ENCODE data around the gene NSUN4. TPM values are rescaled to one million over a fixed set of nuclear protein-coding genes. Genes with fewer than 3 reads are reported as not detected.

Gene NSUN4
- total and polyA plus RNA-seq, 9 of the 15 experiments (the other 6 are each of a cell fraction or from before 2014, with no cell fraction given) = 33.4 to 60.2 (median 46.3) TPM

GRCh38 chr1:46409063-46409372 is 68.4 kb downstream of the NSUN4 start (continued):
- TF ChIP-seq E2F3 (CRISPR knock-in tag; IDR thresholded peaks at IDR 0.05) (no peak), TCF7L2 (IDR thresholded peaks at IDR 0.05; ENCODE audit: low read depth, low read length) (no peak)

GRCh38 chr1:46410156-46411009 is 69.8 kb downstream of the NSUN4 start:
- Histone ChIP-seq H3K36me3 (ENCODE audit: control insufficient read depth, insufficient read depth, low read length) (no peaks in the 10 kb centered on the region), H3K79me2 (ENCODE audit: control insufficient read depth, insufficient read depth, low read length) (no peaks in the 10 kb centered on the region), H2AFZ (ENCODE audit: low read depth, low read length) (peak overlapping the region; percentile 53; the same call in 1 of the 2 replicates), H3K27ac (ENCODE audit: extremely low read depth, low read depth, low read length) (no peak overlapping the region), H3K9ac (ENCODE audit: insufficient read depth in 1 of 2, low read depth in 2 of 2, low read length in 2 of 2) (peak overlapping the region in 1 of 2 experiments; percentile 65; a peak in 3 of 4 replicates), H3K9me1 (ENCODE audit: control insufficient read depth, insufficient read depth, low read length) (peaks cover 5% of the 10 kb centered on the region), H4K20me1 (replicated peaks; ENCODE audit: control insufficient read depth, insufficient read depth, low read length) (no peaks in the 10 kb centered on the region), H3K4me3 (no peak overlapping the region), H3K4me2 (ENCODE audit: insufficient read depth, low read length) (no peak overlapping the region), H3K4me1 (replicated peaks in 1 of 2; ENCODE audit: control insufficient read depth in 2 of 2, insufficient read depth in 2 of 2, low read length in 2 of 2) (peaks cover 13 to 56% of the 10 kb centered on the region in 2 experiments; a peak in 4 of 5 replicates), H3K9me3 (replicated peaks; ENCODE audit: control insufficient read depth, insufficient read depth, low read depth, low read length) (no peaks in the 10 kb centered on the region), H3K27me3 (ENCODE audit: control insufficient read depth in 2 of 2, insufficient read depth in 2 of 2, low read length in 2 of 2) (no peaks in the 10 kb centered on the region)
- intact Hi-C loops (cut with micrococcal nuclease) (no loop called here), in situ Hi-C loops (cut with MboI) (no loop called here)
- CTCF ChIA-PET (ENCODE audit: low intra/inter-chr PET ratio) = no interaction called here
- 23% methylated on average over 17 of the region's 17 CpGs for WGBS (ENCODE audit: insufficient coverage, low coverage, missing lambda C conversion rate)
- TF ChIP-seq MTF1 (CRISPR knock-in tag; IDR thresholded peaks at IDR 0.05; ENCODE audit: borderline replicate concordance) (no peak), JUND (IDR thresholded peaks at IDR 0.05; ENCODE audit: borderline replicate concordance, low read depth, low read length) (0 out of 2 replicates have a peak, but pooled peaks have one; percentile 7), JUND (tag; IDR thresholded peaks at IDR 0.05; ENCODE audit: borderline replicate concordance, low read depth, low read length) (no peak), PHF8 (IDR thresholded peaks at IDR 0.05; ENCODE audit: borderline replicate concordance, low read length) (no peak)
- ATAC-seq (no peak), FAIRE-seq (no peak), DNase-seq (ENCODE audit: extremely low read depth in 1 of 4, low spot score in 3 of 4) (no peak)
- POLR2A ChIA-PET = interaction anchor here (0.6 to 2.0 kb wide), 8 partner anchors 9 to 120 kb away, joined by 3 to 5 read pairs (median 4); partner anchors contain the start of genes LRRC41 and UQCRH
- BruUV-seq (replicated peaks) = no TSS peak
